Globus pallidus (tissue), 1 donor: ENCODE data around the gene MED12L.

Experiments used
- DNase-seq: peaks from one replicate; pipeline ENCODE4 v3.0.0-alpha.2; 2015; ENCODE audit warnings: low spot score

Gene MED12L

GRCh38 chr3:151259664-151260063 is 174.2 kb downstream of the MED12L start:
- DNase-seq, result no peak

DNA sequence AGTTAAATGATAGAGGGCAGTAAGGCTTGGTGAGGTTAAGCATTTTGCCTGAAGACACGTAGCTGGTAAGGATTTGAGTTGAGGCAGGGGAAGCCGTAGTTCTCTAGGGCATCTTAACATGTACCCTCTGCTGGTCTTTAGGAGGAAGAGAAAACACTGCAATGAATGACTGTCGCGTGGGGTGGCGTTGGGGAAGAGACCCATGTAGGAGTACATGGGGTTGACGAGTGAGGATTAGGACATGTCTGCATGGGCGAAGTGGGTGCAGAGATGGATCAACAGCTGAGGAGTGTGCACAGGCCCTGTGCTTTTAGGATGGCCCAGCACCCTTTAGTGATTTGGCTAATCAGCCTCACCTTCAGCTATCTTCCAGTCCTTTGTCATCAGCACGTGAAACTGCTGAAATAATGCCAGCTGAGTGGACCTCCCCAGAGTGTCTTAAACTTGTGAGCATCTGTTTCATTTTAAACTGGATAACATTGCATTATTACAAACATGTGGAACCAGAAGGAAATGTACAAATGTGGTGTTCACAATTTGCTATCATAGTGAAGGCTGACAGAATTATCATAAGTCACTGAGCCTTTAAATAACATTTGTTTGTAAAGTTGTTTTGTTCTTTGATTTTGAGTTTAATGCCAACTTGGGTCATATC is 177.5 kb downstream of the MED12L start:
- DNase-seq, result no peak

DNA sequence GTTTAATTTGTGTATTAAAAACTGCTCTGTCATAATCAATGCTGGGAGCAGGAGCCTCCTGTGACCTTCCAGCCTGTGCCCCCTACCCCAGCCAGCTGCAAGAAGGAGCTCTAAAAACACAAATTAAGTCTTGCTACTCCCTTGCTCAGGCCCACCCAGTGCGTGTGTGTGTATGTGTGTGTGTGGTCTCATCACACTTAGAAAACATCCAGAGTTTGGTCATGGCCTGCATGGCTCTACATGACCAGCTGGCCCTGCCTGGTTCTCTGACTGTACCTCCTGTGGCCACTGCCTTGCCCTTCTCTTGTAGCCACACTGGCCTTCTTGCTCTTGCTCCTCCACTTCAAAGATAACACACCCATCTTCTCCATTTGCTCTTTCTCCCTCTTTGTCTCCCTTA is 179.1 kb downstream of the MED12L start:
- DNase-seq, result no peak

- no peak for DNase-seq
Observed at GRCh38 chr3:151265166-151265565, 179.7 kb downstream of the MED12L start.

DNA sequence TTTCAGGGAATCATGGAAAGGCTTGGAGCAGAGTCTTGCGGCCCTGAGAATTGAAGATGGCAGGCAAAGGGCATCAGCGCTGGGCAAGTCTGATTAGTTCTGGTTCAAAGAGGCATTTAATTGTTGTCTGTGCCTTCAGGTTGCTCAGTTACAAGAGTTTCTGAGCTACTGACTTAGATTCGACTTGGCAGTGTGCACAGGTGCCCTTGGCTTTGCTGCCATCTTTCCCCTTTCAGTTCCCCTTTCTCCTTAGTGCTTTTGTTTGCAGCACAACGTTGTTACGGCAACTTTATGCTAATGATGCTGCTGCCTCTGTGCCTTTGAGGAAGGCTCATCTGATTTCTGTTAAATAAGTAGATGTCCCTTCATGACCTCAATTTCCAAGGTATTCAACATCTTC is 180.4 kb downstream of the MED12L start:
- DNase-seq, result peak; percentile 37

DNA sequence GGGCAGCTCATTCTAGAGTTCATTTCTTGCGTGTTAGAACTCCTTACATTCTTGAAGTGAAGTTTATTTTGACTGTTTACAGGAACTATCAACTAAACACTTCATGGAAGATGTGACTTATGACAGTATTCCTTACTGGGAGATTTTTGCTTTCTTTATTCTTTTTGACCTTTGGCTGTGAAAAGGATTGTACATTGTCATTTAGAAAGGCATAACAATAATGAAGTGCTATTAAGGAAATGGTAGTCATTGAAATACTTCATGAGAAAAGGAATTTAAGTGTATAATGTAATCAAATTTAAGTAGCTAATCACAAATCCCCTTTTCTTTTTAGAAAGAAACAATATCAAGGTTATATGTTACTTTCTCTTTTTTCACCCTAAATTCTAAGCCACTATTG is 181.6 kb downstream of the MED12L start:
- no peak for DNase-seq

DNA sequence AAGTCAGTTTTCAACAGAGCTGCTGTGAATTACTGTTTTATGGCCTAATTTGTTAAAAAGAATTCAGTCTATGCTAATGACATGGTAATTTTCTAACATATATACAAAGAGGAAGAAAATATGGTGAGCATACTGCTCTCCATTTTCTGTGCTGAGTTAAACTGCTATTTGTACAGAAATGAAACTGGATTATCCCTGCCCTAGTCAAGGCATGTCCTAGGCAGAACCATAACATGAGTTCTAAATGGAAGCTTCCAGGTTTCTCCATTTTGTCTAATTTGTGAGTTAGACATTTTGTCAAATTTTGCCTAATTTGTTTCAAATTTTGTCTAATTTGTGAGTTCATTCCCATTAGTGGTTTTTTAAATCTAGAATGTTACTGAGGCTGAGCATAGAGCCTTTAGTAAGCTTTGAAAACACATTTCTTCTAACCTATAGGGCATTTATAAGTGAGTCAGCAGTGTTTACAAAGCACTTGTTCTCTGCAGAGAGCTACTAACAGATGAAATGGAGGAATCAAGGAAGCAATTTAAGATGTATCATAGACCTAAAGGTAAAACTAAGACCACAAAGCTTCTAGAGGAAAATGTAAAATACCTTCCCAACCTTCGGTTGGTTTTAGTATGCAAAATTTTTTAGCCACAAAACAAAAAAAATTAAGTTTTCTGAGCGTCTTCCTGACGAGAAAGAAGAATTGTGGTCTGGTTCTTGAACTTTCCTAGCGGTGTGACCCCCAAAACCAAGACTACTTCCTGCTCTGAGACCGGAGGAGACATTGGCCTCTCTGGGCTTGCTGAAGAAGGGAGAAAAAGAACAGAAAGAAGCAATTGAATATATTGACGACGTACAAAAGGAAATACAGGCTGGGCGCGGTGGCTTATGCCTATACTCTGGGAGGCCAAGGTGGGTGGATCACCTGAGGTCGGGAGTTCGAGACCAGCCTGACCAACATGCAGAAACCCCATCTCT is 183.1 kb downstream of the MED12L start:
- no peak for DNase-seq

DNA sequence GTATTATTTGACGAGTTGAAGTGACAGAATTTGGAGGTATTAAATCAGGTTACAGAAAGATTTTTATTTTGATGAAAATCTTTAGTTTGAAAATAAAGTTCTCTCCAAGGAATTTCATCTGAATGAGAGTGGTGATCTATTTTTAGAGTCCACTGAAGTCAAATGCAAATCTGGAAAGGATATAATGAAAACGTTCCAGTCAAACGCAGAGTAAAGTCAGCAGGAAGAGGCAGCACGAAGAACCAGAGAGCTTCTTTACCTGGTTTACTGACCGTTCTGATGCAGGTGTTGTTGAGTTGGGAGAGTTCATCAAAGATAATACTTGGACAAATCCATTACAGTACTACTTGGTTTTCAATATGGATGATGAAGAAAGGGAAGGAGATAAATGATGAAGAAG is 184.2 kb downstream of the MED12L start:
- no peak for DNase-seq

- DNase-seq, result no peak
Observed at GRCh38 chr3:151275091-151275490, 189.6 kb downstream of the MED12L start.

DNA sequence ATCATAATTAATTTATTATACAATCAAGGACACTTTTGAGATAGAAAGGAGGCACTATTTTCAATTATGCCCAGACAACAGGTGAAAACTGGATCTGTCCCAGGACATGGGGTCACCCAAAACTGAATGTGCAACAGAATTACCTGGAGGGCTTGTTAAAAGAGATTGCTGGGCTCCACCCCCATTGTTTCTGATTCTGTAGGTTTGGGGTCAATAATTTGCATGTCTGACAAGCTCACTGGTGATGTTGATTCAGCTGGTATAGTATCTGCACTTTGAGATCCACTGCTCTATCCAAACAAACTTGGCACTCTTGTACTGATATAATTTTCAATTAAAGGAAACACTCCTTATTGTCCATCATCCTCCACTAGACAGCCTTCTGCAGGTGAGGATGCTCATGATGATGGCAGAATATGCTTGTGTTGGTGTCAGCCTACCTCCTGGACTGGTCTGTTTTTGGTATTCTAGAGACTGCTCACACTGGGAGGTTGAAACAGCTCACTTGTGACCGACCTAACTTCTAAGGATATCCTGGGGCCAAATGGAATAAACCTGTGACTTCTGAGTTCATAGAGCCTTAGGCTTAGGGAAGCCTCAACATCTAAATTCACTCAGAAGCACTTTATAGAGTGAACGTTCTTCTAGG is 190.7 kb downstream of the MED12L start:
- DNase-seq, result no peak

GRCh38 chr3:151276687-151277042 is 191.2 kb downstream of the MED12L start:
- DNase-seq, result no peak

DNA sequence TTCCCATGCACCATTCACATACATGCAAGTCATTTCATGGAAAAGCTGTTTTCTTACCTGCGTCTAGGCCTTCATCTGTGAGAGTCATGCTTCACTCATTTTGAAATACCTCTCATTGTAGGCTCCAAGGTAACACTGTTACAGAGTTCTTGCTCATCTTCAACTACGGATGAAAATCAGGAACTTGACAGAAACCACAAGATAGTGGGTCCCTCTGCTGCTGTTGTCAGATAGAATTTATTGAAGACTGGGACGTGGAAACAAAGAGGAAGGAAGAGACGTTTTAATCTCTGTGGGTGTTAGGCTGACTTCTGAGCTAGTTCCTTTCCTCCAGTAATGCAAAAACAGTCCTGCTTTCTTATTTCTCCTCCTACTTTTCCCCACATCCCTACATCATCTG is 192.8 kb downstream of the MED12L start, which contains the start of gene P2RY14:
Gene P2RY14 (minus strand): TSS at position 313 of the 400 bp plus-strand sequence. CDS start 64,226 bp downstream, outside the sequence.
- peak; percentile 47 for DNase-seq

- DNase-seq, result no peak
Observed at GRCh38 chr3:151281671-151282324, 196.3 kb downstream of the MED12L start.

- DNase-seq, result peak; percentile 78
Observed at GRCh38 chr3:151282921-151283320, 197.5 kb downstream of the MED12L start.

- no peak for DNase-seq
Observed at GRCh38 chr3:151283387-151283786, 197.9 kb downstream of the MED12L start.

DNA sequence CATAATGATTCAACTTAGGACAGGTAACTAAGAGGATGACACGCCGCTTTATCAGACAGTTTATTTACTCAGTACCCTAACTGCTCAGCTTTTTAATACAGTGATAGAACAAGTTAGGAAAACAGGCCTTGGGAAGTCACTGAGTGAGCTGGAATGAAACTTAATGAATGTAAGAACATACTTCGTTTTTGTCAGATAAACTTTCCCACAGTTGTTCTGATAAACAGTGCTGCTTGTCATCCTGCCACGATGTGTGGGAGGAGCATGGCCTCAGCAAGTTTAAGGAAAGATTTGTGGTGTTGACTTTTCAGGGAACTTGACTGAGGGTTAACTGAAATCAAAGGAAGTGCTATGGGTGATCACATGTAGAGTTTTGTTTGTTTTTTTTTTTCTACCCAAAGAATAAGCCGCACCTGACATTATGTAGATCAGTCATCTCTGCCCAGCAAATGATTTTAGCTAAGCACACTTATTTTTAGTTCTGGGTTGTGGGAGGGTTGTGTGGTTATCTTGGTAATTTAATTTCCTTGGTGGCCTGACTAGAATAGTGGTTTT is 198.5 kb downstream of the MED12L start:
- DNase-seq, result no peak

GRCh38 chr3:151285940-151286339 is 200.5 kb downstream of the MED12L start:
- DNase-seq, result no peak

DNA sequence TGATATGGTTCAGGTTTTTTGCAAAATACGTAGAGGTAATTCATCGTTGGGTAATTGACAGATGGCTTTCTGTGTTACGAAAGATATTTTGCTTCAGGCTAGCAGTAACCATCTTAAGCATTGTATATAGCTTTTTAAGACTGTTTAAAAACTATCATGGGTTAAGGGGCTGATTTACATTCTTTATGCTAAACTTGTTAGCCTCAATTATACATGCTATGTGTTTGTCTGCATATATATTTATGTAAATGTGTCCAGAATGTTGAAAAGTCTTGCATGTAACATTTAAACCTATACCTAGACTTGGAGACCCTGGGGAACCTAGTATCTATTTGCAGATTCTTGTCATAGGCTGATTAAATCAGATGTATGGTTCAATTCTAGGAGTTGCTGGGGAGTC is 204.0 kb downstream of the MED12L start:
- DNase-seq, result no peak

DNA sequence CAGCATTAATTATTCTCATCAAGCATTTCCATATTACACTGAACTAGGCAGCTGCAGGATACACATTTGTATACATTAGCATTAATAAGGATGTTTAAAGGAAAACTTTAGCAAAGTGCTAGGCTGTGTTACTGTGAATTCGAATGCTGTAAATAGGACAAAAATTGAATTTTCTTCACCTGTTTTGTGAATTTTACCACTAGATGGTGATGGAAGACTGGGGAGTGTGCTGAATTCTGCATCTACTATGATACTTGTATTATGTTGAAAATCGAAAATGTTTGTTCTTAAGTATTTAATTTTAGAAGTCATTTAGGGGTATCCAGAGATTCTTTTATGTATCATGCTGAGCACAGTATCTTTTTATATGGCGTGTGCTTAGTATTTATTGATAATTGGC is 205.2 kb downstream of the MED12L start:
- peak; percentile 25 for DNase-seq

DNA sequence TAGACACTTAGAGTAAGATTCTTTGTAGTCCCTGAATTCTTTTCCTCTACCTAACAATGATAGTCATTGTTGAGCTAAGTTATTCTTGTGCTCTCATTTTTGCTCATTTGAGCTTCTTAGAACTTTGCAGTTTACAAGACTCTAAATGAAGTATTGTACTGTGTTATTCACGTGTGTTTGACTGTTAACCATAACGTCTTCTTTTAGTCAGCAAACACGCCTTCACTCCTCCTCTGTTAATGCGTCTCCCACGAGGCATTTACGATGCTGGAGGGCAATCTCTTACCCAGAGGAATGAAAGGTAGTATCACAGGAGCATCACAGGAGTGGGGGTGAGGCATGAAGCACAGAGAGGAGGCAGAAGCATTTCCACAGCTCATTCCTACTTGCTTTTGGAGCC is 207.7 kb downstream of the MED12L start:
- no peak for DNase-seq

GRCh38 chr3:151296226-151296625 is 210.8 kb downstream of the MED12L start:
- DNase-seq, result no peak

GRCh38 chr3:151297429-151297828 is 212.0 kb downstream of the MED12L start:
- DNase-seq, result no peak
